ENCODE measurements around the gene TNRC6B. TPM values are rescaled to one million over a fixed set of nuclear protein-coding genes. Genes with fewer than 3 reads are reported as not detected.

The TNRC6B gene
- total RNA-seq, 1 experiment from 2014 or later: 44.6 TPM

- H3K9me3 Mint-ChIP-seq (ENCODE audit: low read depth, unreplicated experiment): no peaks in the 10 kb centered on the region
- H3K36me3 Mint-ChIP-seq (ENCODE audit: insufficient read depth, unreplicated experiment): no peaks in the 10 kb centered on the region
- CTCF ChIA-PET: interaction anchor here (0.6 kb wide), 1 partner anchor 49 kb away, joined by 3 read pairs; no protein-coding TSS in a partner anchor
- peak overlapping the region; percentile 34 for H3K27ac Mint-ChIP-seq (ENCODE audit: unreplicated experiment)
- H3K4me3 Mint-ChIP-seq (ENCODE audit: low read depth, unreplicated experiment): no peak overlapping the region
- H3K27me3 Mint-ChIP-seq (ENCODE audit: unreplicated experiment): no peaks in the 10 kb centered on the region
- intact Hi-C loops (cut with micrococcal nuclease; ENCODE audit: unreplicated experiment): no loop called here
- DNase-seq: no peak
- TF ChIP-seq, protein P1, sequence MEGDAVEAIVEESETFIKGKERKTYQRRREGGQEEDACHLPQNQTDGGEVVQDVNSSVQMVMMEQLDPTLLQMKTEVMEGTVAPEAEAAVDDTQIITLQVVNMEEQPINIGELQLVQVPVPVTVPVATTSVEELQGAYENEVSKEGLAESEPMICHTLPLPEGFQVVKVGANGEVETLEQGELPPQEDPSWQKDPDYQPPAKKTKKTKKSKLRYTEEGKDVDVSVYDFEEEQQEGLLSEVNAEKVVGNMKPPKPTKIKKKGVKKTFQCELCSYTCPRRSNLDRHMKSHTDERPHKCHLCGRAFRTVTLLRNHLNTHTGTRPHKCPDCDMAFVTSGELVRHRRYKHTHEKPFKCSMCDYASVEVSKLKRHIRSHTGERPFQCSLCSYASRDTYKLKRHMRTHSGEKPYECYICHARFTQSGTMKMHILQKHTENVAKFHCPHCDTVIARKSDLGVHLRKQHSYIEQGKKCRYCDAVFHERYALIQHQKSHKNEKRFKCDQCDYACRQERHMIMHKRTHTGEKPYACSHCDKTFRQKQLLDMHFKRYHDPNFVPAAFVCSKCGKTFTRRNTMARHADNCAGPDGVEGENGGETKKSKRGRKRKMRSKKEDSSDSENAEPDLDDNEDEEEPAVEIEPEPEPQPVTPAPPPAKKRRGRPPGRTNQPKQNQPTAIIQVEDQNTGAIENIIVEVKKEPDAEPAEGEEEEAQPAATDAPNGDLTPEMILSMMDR (IDR thresholded peaks at IDR 0.05; ENCODE audit: unreplicated experiment): no peak
- BruUV-seq (replicated peaks): no TSS peak
- peaks cover 22% of the 10 kb centered on the region for H3K4me1 Mint-ChIP-seq (ENCODE audit: low read depth, unreplicated experiment)
Measured at GRCh38 chr22:40258501-40258915, 80.8 kb downstream of the TNRC6B start.

DNA sequence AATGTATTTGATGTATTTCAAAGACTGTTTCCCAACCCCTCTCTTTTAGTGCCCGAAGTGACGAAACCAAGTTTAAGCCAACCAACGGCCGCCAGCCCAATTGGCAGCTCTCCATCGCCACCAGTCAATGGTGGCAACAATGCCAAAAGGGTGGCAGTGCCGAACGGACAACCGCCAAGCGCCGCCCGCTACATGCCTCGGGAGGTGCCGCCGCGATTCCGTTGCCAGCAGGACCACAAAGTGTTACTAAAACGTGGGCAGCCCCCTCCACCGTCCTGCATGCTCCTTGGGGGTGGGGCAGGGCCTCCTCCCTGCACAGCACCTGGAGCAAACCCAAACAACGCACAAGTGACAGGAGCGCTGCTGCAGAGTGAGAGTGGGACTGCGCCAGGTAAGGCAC lies 84.1 kb downstream of the TNRC6B start:
- BruUV-seq (replicated peaks): no TSS peak
- H3K4me1 Mint-ChIP-seq (ENCODE audit: low read depth, unreplicated experiment): peaks cover 19% of the 10 kb centered on the region
- H3K9me3 Mint-ChIP-seq (ENCODE audit: low read depth, unreplicated experiment): no peaks in the 10 kb centered on the region
- DNase-seq: no peak
- no peaks in the 10 kb centered on the region for H3K27me3 Mint-ChIP-seq (ENCODE audit: unreplicated experiment)
- intact Hi-C loops (cut with micrococcal nuclease; ENCODE audit: unreplicated experiment): no loop called here
- TF ChIP-seq, protein P1 (IDR thresholded peaks at IDR 0.05; ENCODE audit: unreplicated experiment): no peak
- H3K27ac Mint-ChIP-seq (ENCODE audit: unreplicated experiment): no peak overlapping the region
- CTCF ChIA-PET: no interaction called here
- peaks cover 21% of the 10 kb centered on the region for H3K36me3 Mint-ChIP-seq (ENCODE audit: insufficient read depth, unreplicated experiment)
- no peak overlapping the region for H3K4me3 Mint-ChIP-seq (ENCODE audit: low read depth, unreplicated experiment)

DNA sequence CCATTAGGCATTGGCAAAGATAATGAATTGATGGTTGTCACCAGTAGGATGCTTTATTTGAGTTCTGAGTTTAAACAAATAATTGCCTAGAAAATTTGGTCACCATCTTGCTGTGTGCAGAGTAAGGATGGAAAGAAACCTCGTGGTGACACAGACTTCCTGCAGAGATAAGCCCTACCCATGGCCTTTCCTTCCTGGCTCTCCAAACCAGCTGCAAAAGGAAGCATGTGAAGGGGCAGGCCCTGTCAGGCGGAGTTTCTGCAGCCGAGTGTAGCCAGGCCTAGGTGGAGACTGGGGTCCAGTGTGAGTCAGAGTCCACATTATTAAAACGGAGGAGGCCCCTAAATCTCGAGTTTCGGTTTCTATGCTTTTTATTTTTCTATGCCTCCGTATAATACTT lies 85.5 kb downstream of the TNRC6B start:
- no peak for DNase-seq
- no TSS peak for BruUV-seq (replicated peaks)
- Mint-ChIP-seq H3K36me3 (ENCODE audit: insufficient read depth, unreplicated experiment) (peaks cover 21% of the 10 kb centered on the region), H3K4me3 (ENCODE audit: low read depth, unreplicated experiment) (no peak overlapping the region), H3K9me3 (ENCODE audit: low read depth, unreplicated experiment) (no peaks in the 10 kb centered on the region), H3K27ac (ENCODE audit: unreplicated experiment) (no peak overlapping the region), H3K4me1 (ENCODE audit: low read depth, unreplicated experiment) (peaks cover 16% of the 10 kb centered on the region), H3K27me3 (ENCODE audit: unreplicated experiment) (no peaks in the 10 kb centered on the region)
- TF ChIP-seq, protein P1 (IDR thresholded peaks at IDR 0.05; ENCODE audit: unreplicated experiment): no peak
- CTCF ChIA-PET: no interaction called here
- intact Hi-C loops (cut with micrococcal nuclease; ENCODE audit: unreplicated experiment): no loop called here

DNA sequence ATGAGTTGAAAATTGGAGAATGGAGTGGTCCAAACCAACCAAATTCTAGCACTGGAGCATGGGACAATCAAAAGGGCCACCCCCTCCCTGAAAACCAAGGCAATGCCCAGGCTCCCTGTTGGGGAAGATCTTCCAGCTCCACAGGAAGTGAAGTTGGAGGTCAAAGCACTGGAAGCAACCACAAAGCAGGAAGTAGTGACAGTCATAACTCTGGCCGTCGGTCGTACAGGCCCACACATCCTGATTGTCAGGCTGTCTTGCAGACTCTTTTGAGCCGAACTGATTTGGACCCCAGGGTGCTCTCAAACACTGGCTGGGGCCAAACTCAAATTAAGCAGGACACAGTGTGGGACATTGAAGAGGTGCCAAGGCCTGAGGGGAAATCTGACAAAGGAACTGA lies 88.1 kb downstream of the TNRC6B start:
- no peaks in the 10 kb centered on the region for H3K27me3 Mint-ChIP-seq (ENCODE audit: unreplicated experiment)
- intact Hi-C loops (cut with micrococcal nuclease; ENCODE audit: unreplicated experiment): no loop called here
- CTCF ChIA-PET: no interaction called here
- H3K9me3 Mint-ChIP-seq (ENCODE audit: low read depth, unreplicated experiment): no peaks in the 10 kb centered on the region
- DNase-seq: no peak
- peak overlapping the region; percentile 20 for H3K27ac Mint-ChIP-seq (ENCODE audit: unreplicated experiment)
- no peak overlapping the region for H3K4me3 Mint-ChIP-seq (ENCODE audit: low read depth, unreplicated experiment)
- H3K4me1 Mint-ChIP-seq (ENCODE audit: low read depth, unreplicated experiment): peaks cover 10% of the 10 kb centered on the region
- H3K36me3 Mint-ChIP-seq (ENCODE audit: insufficient read depth, unreplicated experiment): peaks cover 21% of the 10 kb centered on the region
- TF ChIP-seq, protein P1 (IDR thresholded peaks at IDR 0.05; ENCODE audit: unreplicated experiment): no peak
- no TSS peak for BruUV-seq (replicated peaks)
